Stimulated activated naive CD8-positive, alpha-beta T cell treated with anti-CD3 and anti-CD28 coated beads, Interleukin-15, Interleukin-2, amounts not matched to agents 100 U/mL and 50 U/mL, for 24 hours (primary cell): ENCODE results near the gene TBC1D5.
A peak's percentile ranks its signal among the peaks of the same experiment; 100 is the strongest.
"Not testable (repeated sequence)": the region's sequence is repeated elsewhere in the genome, so short reads cannot be mapped to it uniquely, and the experiment has no call there.

Source experiments
- ATAC-seq: fragments of 150-1000 bp; cut with Tn5 transposase; one replicate; pipeline ENCODE4 v1.10.0; 2021
- DNase-seq: peaks from one replicate; pipeline ENCODE4 v3.0.0; 2021

Gene TBC1D5

DNA sequence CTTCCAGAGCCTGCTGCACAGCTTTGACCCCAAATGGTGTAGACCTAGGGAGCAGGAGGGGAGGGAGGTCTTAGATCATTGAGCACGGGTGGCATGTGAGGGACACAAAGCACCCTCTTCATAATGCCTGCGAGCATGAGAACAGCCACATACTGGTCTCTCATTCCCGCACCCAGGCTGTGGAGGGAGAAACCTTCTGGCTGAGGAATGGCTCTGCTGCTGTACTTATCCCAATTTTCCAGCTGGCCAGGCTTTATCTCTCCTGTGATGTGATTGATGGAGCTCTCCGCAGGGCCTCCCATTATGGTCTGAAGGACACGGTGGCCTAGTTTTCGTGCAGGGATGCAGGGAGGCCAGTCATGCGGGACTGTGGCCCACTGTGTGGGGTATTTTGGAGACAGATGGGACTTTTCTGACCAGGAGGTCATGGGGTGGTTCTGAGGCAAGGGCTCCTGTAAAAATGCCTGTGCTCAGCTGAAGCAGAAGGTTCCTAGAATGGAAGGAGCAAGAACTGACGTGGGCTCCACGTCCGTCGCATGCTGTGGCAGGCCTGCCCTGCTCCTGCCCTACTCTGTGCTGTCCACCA, 606.2 kb downstream of the TBC1D5 start:
- DNase-seq (no peak), ATAC-seq (no peak)

DNA sequence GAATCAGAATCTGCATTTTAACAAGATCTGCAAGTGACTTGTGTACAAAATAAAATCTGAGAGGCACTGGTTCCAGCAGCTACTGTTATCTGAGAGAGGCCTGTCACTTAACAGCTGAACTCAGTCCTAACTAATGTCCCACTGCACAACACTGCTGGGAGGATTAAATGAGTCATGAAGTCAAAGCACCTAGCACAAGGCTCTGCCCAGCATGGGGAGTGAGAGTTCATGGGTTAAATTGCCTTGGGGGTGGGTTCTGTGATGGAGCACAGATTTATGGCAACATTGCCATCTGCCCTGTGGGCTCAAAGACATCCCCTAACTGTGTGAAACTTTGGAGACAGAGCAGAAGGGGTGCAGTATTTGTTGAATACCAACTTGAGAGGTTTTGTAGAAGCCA, 606.7 kb downstream of the TBC1D5 start:
- no peak for DNase-seq
- ATAC-seq = no peak

- DNase-seq (no peak), ATAC-seq (no peak)
These were observed 608.5 kb downstream of the TBC1D5 start for GRCh38 chr3:17133632-17134545.

DNA sequence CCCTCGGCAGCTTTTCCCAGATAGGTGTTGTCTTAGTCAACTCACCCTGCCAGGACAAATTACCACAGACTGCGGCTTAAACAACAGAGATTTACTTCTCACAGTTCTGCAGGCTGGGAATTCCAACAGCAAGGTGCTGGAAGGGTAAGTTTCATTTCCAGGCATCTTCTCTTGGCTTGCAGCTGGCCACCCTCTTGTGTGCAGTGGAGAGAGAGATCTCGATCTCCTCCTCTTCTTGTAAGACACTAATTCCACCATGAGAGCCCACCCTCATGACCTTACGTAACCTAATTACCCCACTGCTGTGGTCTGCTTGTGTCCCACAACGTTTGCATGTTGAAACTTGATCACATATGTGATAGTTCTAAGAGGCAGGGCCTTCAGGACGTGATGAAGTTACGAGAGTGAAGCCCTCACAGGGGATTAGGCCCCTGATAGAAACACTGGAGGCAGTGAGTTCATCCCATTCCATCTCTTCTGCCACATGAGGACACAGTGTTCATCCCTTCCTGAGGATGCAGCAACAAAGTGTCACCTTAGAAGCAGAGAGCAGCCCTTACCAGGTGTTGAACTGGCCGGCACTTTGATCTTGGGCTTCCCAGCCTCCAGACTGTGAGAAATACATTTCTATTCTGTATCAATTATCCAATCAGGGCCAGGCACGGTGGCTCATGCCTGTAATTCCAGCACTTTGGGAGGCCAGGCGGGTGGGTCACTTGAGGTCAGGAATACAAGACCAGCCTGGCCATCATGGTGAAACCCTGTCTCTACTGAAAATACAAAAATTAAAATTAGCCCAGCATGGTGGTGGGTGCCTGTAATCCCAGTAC, 609.9 kb downstream of the TBC1D5 start:
- ATAC-seq = no peak

GRCh38 chr3:17130956-17131355, 611.5 kb downstream of the TBC1D5 start:
- DNase-seq = no peak
- no peak for ATAC-seq

More for the DNA sequence above, 609.9 kb downstream of the TBC1D5 start:
- no peak for DNase-seq

- DNase-seq = no peak
- no peak for ATAC-seq
These were observed 612.9 kb downstream of the TBC1D5 start for GRCh38 chr3:17129556-17129955.

- DNase-seq, ATAC-seq: not testable (repeated sequence)
These were observed 613.8 kb downstream of the TBC1D5 start for GRCh38 chr3:17128671-17129070.

DNA sequence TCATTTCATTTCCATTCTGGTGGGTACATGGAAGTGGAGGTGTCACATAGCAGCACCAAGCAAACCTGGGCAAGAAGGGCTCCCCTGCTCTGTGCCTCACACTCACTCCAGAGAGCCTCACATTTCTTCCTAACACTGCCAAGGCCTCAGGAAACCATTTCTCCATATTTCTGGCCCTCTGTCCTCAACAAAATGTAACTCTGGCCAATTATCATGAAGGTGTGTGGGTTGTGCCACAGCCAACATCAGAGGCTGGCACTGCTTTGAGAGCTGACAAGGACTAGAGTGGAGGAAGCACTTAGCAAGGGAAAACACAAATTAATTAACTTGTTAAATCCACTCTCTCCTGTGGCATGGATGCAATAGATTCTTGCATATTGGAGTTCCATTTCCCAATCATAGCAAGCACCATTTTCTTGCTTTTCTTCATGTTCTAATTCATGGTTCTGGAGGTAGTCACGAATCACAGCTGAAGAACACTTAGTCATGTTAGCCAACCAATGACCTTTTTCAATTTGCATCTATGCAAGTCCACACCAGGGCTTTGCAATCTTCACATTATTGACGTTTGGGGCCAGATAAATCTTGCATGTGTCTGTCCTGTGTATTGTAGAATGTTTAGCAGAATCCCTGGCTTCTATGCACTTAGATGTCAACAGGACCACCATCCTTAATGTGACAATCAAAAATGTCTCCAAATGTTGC, 616.5 kb downstream of the TBC1D5 start:
- ATAC-seq (no peak), DNase-seq (no peak)

DNA sequence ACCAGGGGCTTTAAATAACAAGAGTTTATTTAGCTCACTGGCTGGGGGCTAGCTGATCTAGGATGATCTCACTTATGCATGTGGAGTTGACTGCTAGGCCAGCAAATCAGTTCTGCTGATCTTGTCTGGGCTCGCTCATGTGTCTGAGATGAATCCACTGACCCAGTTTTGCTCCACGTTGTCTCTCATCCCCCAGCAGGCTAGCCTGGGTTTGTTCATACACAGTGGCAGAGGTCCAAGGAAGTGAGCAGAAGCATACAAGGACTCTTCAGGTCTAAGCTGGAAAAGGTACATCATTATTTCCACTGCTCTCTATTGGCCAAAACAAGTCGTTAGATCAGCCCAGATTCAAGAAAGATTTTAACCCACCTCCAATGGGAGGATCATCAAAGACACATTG, 619.7 kb downstream of the TBC1D5 start:
- ATAC-seq (no peak), DNase-seq (no peak)

DNA sequence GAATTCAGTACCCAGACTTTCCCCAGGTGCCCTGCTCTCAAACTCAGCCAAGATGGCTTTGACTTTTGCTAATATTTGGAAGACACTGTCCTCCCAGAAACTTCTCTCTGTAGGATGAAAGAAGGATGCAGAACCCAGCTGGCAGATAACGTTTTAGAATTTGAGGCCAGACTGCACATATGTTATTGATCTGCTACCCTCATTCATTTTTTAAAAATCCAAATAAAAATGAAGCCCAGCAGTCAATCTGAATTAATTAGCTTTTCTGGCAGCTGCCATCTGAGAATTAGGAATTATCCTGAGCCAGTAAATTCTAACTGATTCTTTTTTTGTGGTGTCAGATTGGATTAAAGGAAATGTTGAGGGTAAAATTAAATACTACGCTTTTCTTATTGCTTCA, 621.1 kb downstream of the TBC1D5 start:
- ATAC-seq = no peak
- DNase-seq = no peak

GRCh38 chr3:17120115-17120514, 622.3 kb downstream of the TBC1D5 start:
- DNase-seq (no peak), ATAC-seq (no peak)

DNA sequence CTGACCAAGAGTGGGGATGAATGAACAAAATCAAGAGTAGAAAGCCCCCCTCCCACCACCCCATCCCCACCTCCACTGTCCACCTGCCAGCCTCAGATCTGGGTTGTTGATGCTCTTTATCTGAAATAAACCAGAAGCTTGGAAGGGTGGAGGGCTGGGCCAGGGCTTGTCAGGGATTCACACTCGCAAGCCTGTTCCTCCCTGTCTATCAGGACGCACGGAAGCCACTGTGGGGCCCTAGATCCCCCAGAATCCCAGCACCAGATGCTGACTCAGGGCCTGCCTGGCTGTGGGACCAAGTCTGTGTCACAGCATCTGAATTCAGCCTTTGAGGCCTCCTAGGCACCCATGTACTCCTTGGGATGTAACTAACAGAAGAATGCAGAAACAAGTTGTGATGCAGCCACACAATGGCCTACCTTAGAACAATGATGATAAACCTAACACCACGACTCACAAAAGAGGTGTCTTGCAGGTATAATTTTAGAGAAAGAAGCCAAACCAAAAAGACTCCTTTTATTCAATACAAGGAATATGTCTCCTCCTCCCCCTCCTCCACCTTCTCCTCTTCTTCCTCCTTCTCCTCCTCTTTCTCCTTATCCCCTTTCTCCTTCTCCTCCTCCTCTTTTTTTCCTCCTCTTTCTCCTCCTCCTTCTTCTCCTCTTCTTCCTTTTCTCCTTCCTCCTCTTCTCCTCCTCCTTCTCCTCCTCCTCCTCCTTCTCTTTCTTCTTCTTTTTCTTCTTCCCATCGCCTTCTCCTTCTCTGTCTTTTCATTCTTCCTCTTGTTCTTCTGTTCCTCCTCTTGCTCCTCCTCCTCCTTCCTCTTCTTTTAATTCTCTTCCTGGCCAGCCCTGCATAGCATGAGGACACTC, 623.0 kb downstream of the TBC1D5 start:
- ATAC-seq = no peak

GRCh38 chr3:17118771-17119170, 623.7 kb downstream of the TBC1D5 start:
- no peak for ATAC-seq
- DNase-seq = no peak

More for the DNA sequence above, 623.0 kb downstream of the TBC1D5 start:
- no peak for DNase-seq

DNA sequence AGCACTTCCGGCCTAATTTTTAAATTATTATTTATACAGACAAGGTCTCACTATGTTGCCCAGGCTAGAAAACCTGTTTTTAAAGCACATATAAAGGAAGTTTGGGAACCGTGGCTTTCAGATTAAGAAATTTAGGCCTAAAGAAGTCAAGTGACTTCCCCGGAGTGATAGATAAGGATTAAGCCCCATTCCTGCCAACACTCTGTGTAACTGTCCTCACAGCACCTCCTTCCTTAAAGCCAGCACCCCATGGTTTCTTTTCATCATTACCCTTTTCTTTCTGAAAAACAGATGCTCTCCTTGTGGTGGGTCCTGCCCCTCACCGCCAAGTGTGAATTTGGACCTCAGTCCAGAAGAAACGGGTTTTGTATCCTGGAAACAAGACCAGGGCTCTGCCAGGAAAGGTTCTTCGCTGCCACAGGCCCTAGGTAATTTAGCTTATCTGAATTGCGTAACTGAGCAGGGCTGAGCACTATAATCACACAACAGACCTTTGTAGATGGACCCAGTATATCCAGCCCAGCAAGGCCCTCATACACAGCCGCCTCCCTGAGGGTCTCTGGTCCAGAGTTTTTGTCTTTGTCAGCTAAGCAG, 626.3 kb downstream of the TBC1D5 start:
- ATAC-seq (no peak), DNase-seq (no peak)

DNA sequence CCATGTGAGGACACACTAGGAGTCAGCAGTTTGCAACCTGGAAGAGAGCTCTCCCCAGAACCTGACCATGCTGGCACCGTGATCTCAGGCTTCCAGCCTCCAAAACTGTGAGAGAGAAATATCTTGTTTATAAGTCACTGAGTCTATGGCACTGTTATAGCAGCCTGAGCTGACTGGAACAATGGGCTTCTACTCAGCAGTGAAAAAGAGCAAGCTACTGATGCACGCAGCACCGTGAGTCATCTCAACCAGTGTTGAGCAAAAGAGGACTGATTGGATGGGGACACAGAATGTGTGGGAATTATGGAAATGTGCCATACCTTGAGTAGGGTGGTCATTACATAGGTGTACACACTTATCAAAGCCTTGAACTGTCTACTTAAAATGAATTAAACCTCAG, 627.2 kb downstream of the TBC1D5 start:
- ATAC-seq = no peak

DNA sequence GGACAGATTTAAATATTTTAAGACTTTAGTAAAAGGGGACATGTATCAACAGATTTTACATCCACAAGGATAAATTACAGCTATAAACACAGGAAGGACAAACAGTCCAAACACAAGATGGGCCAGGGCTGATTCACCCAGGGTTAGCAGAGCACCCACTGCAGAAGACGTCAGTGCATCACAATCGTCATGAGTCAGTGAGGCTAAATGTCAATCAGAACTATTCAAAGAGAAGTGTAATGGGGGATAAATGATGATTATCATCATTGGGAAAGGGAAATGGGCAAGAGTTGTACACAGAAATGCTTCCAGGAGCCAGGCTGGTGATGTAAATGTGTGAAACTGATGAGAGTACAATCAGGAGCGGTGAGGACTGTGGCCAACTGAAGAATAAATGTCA, 630.8 kb downstream of the TBC1D5 start:
- ATAC-seq (no peak), DNase-seq (no peak)

More for the DNA sequence above, 627.2 kb downstream of the TBC1D5 start:
- DNase-seq = no peak

DNA sequence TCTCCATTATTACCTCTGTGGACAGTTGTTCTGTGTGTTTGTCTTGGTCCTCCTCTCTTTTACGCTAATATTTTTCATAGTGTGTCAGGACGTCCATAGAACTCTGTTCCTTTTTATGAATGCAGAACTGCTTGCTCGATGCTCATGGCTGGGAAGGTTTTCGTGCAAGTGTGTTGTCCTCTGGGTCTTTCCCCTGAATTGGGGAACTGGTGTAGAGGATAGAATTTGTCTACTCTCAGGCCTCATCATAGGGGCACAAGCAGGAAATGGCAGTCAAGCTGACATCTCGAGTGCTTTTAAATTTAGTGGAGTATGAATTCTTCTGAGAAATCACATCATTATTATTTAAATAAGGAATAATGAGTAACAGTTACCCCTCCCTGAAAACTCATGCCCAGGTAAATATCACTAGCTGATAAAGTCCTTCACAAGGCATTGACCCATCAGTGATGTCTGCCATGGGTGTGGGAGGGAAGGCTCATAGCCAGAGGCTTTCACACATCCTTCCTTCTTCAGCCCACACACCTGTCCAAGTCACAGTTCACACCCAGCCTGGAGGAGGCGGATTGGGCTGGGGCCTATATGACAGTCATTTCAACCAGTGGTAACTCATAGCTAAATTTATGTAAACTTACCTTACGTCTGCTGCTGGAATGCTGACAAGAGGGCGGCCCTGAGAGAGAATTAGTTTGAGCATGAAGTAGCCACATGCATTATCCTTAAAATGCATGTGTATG, 631.6 kb downstream of the TBC1D5 start:
- ATAC-seq (peak; percentile 32), DNase-seq (no peak)
